IPS DF 6.9 (cell line): Measurements from ENCODE around the gene RASD1.

ENCODE experiments used
- DNase-seq: peaks from one replicate; pipeline ENCODE4 v3.0.0-alpha.2; 2013; ENCODE audit warnings: low read depth, low spot score
- H3K27ac ChIP-seq: one replicate; pipeline ENCODE4 v1.5.1; 2013; ENCODE audit warnings: low read length, control low read depth
- H3K27me3 ChIP-seq: 2 replicates; pipeline ENCODE4 v1.6.1; 2013; ENCODE audit warnings: mild to moderate bottlenecking, low read length; ENCODE audit not compliant: control insufficient read depth, insufficient read depth
- H3K36me3 ChIP-seq: 2 replicates; pipeline ENCODE4 v1.6.1; 2013; ENCODE audit warnings: low read length; ENCODE audit not compliant: control insufficient read depth, insufficient read depth
- H3K4me1 ChIP-seq: 2 replicates; pipeline ENCODE4 v1.6.1; 2013; ENCODE audit warnings: low read length; ENCODE audit not compliant: control insufficient read depth, insufficient read depth
- H3K4me3 ChIP-seq: 2 replicates; pipeline ENCODE4 v1.5.1; 2013; ENCODE audit warnings: mild to moderate bottlenecking, low read length
- H3K9me3 ChIP-seq: 2 replicates; pipeline ENCODE4 v1.6.1; 2013; ENCODE audit warnings: low read length, inconsistent platforms; ENCODE audit not compliant: control insufficient read depth, insufficient read depth
- WGBS: extraction: QIAGEN DNeasy Blood & Tissue Kit; methylation state at CpG from one replicate; pipeline ENCODE4 v1.1.7; 2013; ENCODE audit warnings: mixed read lengths, missing lambda C conversion rate; ENCODE audit not compliant: insufficient read length, insufficient coverage; 5-methylcytosine and 5-hydroxymethylcytosine counted together

RASD1 gene

GRCh38 chr17:17445296-17445924, 50.8 kb downstream of the RASD1 start:
- H3K9me3 ChIP-seq, result no peaks in the 10 kb centered on the region
- H3K27me3 ChIP-seq, result no peaks in the 10 kb centered on the region
- H3K36me3 ChIP-seq, result no peaks in the 10 kb centered on the region
- DNase-seq, result no peak
- no peak overlapping the region for H3K4me3 ChIP-seq
- no CpG with 5 or more reads among the region's 8 CpGs for WGBS
- no peak overlapping the region for H3K27ac ChIP-seq
- no peaks in the 10 kb centered on the region for H3K4me1 ChIP-seq
